Measurements from ENCODE around the gene RAB37.

Gene RAB37

GRCh38 chr17:74729368-74729767, 7.7 kb upstream of the RAB37 start:
- no peak for DNase-seq

- no peak for DNase-seq
Observed at GRCh38 chr17:74729866-74730265, 7.2 kb upstream of the RAB37 start.

- DNase-seq: peak; percentile 42 to 55
Observed at GRCh38 chr17:74730491-74731346, 6.3 kb upstream of the RAB37 start.

- no peak for DNase-seq
Observed at GRCh38 chr17:74731347-74731605, 5.8 kb upstream of the RAB37 start.

GRCh38 chr17:74732042-74732867, 4.8 kb upstream of the RAB37 start:
- DNase-seq: no peak

GRCh38 chr17:74733365-74734122, 3.5 kb upstream of the RAB37 start:
- no peak for DNase-seq

- no peak for DNase-seq
Observed at GRCh38 chr17:74734256-74734655, 2.8 kb upstream of the RAB37 start.

- peak in 1 of 2 donors; percentile 39 for DNase-seq
Observed at GRCh38 chr17:74737299-74738050, 419 bp downstream of the RAB37 start.

- peak; percentile 62 to 65 for DNase-seq
Observed at GRCh38 chr17:74738051-74738996, 1.3 kb downstream of the RAB37 start.

- DNase-seq: no peak
Observed at GRCh38 chr17:74739227-74739831, 2.3 kb downstream of the RAB37 start.

- DNase-seq: no peak
Observed at GRCh38 chr17:74740173-74740572, 3.1 kb downstream of the RAB37 start.

- no peak for DNase-seq
Observed at GRCh38 chr17:74740641-74741387, 3.8 kb downstream of the RAB37 start.

- peak in 1 of 2 donors; percentile 33 for DNase-seq
Observed at GRCh38 chr17:74742153-74742515, 5.1 kb downstream of the RAB37 start.

- DNase-seq: no peak
Observed at GRCh38 chr17:74742978-74743545, 6.0 kb downstream of the RAB37 start.

- no peak for DNase-seq
Observed at GRCh38 chr17:74743755-74744154, 6.7 kb downstream of the RAB37 start.

GRCh38 chr17:74744349-74744713, 7.3 kb downstream of the RAB37 start:
- DNase-seq: no peak

- DNase-seq: peak; percentile 74 to 85
Observed at GRCh38 chr17:74744714-74745547, 7.9 kb downstream of the RAB37 start.

GRCh38 chr17:74745548-74746177, 8.6 kb downstream of the RAB37 start:
- no peak for DNase-seq

GRCh38 chr17:74746376-74746775, 9.3 kb downstream of the RAB37 start:
- DNase-seq: no peak

Data from activated CD4-positive, alpha-beta T cell treated with anti-CD3 and anti-CD28 coated beads for 4 hours (primary cell).